ENCODE results near the gene C5.

The C5 gene

DNA sequence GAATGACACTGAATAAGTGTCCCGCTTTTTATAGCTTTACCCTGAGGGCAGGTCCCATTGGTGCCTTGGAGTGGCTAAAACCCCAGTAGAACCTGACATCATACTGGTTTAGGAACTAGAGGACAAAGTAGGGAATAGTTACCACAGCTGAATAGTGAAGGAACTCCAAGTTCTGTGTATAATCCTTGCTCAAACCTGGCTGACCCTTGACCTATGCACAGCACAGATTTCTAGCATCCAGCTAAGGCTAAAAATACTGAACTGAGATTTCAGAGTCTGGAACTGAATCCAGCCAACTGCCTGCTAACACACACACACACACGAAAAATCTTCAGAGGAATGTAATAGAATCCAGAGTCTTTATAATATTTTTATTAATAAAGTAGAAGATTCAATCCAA is 50.8 kb downstream of the C5 start:
- DNase-seq (ENCODE audit: low read depth in 1 of 2, low spot score in 1 of 2) = no peak
- Histone ChIP-seq H3K27ac (replicated peaks) (no peak overlapping the region), H3K4me3 (replicated peaks; ENCODE audit: insufficient read depth, low read length) (no peak overlapping the region), H3K27me3 (ENCODE audit: insufficient read depth, poor library complexity, severe bottlenecking) (no peaks in the 10 kb centered on the region)
- TF ChIP-seq, protein P1, sequence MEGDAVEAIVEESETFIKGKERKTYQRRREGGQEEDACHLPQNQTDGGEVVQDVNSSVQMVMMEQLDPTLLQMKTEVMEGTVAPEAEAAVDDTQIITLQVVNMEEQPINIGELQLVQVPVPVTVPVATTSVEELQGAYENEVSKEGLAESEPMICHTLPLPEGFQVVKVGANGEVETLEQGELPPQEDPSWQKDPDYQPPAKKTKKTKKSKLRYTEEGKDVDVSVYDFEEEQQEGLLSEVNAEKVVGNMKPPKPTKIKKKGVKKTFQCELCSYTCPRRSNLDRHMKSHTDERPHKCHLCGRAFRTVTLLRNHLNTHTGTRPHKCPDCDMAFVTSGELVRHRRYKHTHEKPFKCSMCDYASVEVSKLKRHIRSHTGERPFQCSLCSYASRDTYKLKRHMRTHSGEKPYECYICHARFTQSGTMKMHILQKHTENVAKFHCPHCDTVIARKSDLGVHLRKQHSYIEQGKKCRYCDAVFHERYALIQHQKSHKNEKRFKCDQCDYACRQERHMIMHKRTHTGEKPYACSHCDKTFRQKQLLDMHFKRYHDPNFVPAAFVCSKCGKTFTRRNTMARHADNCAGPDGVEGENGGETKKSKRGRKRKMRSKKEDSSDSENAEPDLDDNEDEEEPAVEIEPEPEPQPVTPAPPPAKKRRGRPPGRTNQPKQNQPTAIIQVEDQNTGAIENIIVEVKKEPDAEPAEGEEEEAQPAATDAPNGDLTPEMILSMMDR (IDR thresholded peaks at IDR 0.05; ENCODE audit: insufficient read depth, low read length) = no peak
- TF ChIP-seq, protein P2, sequence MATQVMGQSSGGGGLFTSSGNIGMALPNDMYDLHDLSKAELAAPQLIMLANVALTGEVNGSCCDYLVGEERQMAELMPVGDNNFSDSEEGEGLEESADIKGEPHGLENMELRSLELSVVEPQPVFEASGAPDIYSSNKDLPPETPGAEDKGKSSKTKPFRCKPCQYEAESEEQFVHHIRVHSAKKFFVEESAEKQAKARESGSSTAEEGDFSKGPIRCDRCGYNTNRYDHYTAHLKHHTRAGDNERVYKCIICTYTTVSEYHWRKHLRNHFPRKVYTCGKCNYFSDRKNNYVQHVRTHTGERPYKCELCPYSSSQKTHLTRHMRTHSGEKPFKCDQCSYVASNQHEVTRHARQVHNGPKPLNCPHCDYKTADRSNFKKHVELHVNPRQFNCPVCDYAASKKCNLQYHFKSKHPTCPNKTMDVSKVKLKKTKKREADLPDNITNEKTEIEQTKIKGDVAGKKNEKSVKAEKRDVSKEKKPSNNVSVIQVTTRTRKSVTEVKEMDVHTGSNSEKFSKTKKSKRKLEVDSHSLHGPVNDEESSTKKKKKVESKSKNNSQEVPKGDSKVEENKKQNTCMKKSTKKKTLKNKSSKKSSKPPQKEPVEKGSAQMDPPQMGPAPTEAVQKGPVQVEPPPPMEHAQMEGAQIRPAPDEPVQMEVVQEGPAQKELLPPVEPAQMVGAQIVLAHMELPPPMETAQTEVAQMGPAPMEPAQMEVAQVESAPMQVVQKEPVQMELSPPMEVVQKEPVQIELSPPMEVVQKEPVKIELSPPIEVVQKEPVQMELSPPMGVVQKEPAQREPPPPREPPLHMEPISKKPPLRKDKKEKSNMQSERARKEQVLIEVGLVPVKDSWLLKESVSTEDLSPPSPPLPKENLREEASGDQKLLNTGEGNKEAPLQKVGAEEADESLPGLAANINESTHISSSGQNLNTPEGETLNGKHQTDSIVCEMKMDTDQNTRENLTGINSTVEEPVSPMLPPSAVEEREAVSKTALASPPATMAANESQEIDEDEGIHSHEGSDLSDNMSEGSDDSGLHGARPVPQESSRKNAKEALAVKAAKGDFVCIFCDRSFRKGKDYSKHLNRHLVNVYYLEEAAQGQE (IDR thresholded peaks at IDR 0.05; ENCODE audit: insufficient replicate concordance, low read depth) = no peak
- TF ChIP-seq GABPA (IDR thresholded peaks at IDR 0.05; ENCODE audit: low read depth) (no peak), SPI1 (IDR thresholded peaks at IDR 0.05; ENCODE audit: borderline replicate concordance, low read depth) (no peak), POLR2AphosphoS5 (IDR thresholded peaks at IDR 0.05; ENCODE audit: low read depth) (no peak)

DNA sequence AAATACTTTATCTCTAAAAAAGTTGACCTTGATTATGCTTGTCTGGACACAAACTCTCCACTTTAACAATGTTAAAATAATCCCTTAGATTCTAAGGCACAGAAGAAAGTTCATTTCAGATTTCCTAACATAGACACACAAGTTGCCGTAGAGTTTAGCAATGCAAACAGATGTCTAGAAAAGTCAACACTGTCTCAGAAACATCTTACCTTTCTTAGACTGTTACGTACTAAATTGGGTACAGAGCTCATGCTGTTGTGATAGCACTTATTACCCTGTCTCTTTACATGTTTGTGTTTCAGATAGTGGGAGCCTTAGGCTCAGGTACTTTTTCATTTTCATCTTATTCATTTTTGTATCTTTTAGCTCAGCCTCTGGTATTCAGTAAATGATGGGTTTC is 52.0 kb downstream of the C5 start:
- TF ChIP-seq, protein P2 (IDR thresholded peaks at IDR 0.05; ENCODE audit: insufficient replicate concordance, low read depth) = no peak
- no peak for TF ChIP-seq GABPA (IDR thresholded peaks at IDR 0.05; ENCODE audit: low read depth)
- DNase-seq (ENCODE audit: low read depth in 1 of 2, low spot score in 1 of 2) = no peak
- Histone ChIP-seq H3K27me3 (ENCODE audit: insufficient read depth, poor library complexity, severe bottlenecking) (no peaks in the 10 kb centered on the region), H3K27ac (replicated peaks) (no peak overlapping the region), H3K4me3 (replicated peaks; ENCODE audit: insufficient read depth, low read length) (no peak overlapping the region)

DNA sequence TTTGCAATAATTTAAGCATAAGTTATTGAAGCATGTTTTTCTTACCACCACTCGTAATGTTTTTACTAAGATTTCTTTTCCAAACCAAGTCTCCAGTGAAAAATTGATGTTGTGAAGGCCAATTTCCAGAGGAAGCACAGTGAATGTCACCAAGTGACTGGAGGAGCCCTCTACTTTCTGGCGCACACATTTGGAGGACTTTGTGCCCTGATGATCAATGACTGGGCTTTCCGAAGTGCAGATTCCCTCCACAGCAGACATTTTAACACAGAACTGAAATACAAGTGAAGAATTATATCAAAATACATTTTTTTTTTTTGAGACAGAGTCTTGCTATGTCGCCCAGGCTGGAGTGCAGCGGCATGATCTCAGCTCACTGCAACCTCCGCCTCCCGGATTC is 52.6 kb downstream of the C5 start:
- no peak for DNase-seq (ENCODE audit: low read depth in 1 of 2, low spot score in 1 of 2)
- H3K27me3 ChIP-seq (ENCODE audit: insufficient read depth, poor library complexity, severe bottlenecking) = no peaks in the 10 kb centered on the region
- H3K27ac ChIP-seq (replicated peaks) = no peak overlapping the region
- TF ChIP-seq, protein P1 (IDR thresholded peaks at IDR 0.05; ENCODE audit: insufficient read depth, low read length) = no peak
- TF ChIP-seq, protein P2 (IDR thresholded peaks at IDR 0.05; ENCODE audit: insufficient replicate concordance, low read depth) = no peak
- no peak for TF ChIP-seq GABPA (IDR thresholded peaks at IDR 0.05; ENCODE audit: low read depth)
- no peak for TF ChIP-seq SPI1 (IDR thresholded peaks at IDR 0.05; ENCODE audit: borderline replicate concordance, low read depth)
- no peak for TF ChIP-seq POLR2AphosphoS5 (IDR thresholded peaks at IDR 0.05; ENCODE audit: low read depth)
- no peak overlapping the region for H3K4me3 ChIP-seq (replicated peaks; ENCODE audit: insufficient read depth, low read length)

DNA sequence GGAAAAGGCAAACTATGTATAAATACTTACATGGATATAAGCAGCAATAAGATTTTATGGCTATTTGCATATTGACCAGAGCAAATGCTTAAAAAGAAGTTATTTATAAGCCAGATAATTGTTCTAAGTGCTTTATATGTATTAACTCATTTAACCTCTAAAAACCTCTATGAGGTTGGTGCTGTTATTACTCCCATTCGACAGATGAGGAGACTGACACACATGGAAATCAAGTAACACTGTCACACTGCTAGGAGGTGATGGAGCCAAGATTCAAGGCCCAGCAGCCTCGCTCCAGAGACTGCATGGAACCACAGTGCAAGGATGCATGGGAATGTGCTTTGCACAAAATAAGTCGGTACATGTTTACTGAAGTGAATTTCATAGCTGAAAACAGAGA is 53.7 kb downstream of the C5 start:
- TF ChIP-seq SPI1 (IDR thresholded peaks at IDR 0.05; ENCODE audit: borderline replicate concordance, low read depth) (no peak), POLR2AphosphoS5 (IDR thresholded peaks at IDR 0.05; ENCODE audit: low read depth) (no peak), GABPA (IDR thresholded peaks at IDR 0.05; ENCODE audit: low read depth) (no peak)
- TF ChIP-seq, protein P2 (IDR thresholded peaks at IDR 0.05; ENCODE audit: insufficient replicate concordance, low read depth) = no peak
- TF ChIP-seq, protein P1 (IDR thresholded peaks at IDR 0.05; ENCODE audit: insufficient read depth, low read length) = no peak
- no peaks in the 10 kb centered on the region for H3K27me3 ChIP-seq (ENCODE audit: insufficient read depth, poor library complexity, severe bottlenecking)
- H3K4me3 ChIP-seq (replicated peaks; ENCODE audit: insufficient read depth, low read length) = no peak overlapping the region
- DNase-seq (ENCODE audit: low read depth in 1 of 2, low spot score in 1 of 2) = no peak
- no peak overlapping the region for H3K27ac ChIP-seq (replicated peaks)
